ENCODE measurements around the gene KIFBP. TPM values are rescaled to one million over a fixed set of nuclear protein-coding genes. Genes with fewer than 3 reads are reported as not detected.
A peak's percentile ranks its signal among the peaks of the same experiment; 100 is the strongest.

KIFBP gene
- total and polyA plus RNA-seq, 9 of the 15 experiments (the other 6 are each of a cell fraction or from before 2014, with no cell fraction given): 5.6 to 23.2 (median 14.8) TPM

- intact Hi-C loops (cut with micrococcal nuclease): loop anchor here (10.0 kb wide), 1 partner anchor 219 kb away; no protein-coding TSS in a partner anchor
- H3K9me3 ChIP-seq (replicated peaks; ENCODE audit: control insufficient read depth, insufficient read depth, low read depth, low read length): no peaks in the 10 kb centered on the region
- no peaks in the 10 kb centered on the region for H3K27me3 ChIP-seq (ENCODE audit: control insufficient read depth in 2 of 2, insufficient read depth in 2 of 2, low read length in 2 of 2)
- no peak overlapping the region for H3K27ac ChIP-seq (ENCODE audit: extremely low read depth, low read depth, low read length)
- CTCF ChIA-PET (ENCODE audit: low intra/inter-chr PET ratio): no interaction called here
- TF ChIP-seq RBM22 (IDR thresholded peaks at IDR 0.05; ENCODE audit: low read depth, low read length, poor library complexity, severe bottlenecking) (peak; percentile 20), POLR2AphosphoS5 (IDR thresholded peaks at IDR 0.05; ENCODE audit: control insufficient read depth, insufficient read depth, low read depth, low read length) (peak; percentile 53), STAT5B (CRISPR knock-in tag; IDR thresholded peaks at IDR 0.05) (no peak), POLR2A (conservative IDR thresholded peaks at IDR 0.05) (0 out of 2 replicates have a peak, but pooled peaks have one; percentile 39), ELF2 (CRISPR knock-in tag; IDR thresholded peaks at IDR 0.05) (no peak), MYNN (IDR thresholded peaks at IDR 0.05) (no peak), MYNN (CRISPR knock-in tag; IDR thresholded peaks at IDR 0.05) (no peak), PHB2 (IDR thresholded peaks at IDR 0.05; ENCODE audit: low read depth) (no peak)
- TF ChIP-seq, protein P1, sequence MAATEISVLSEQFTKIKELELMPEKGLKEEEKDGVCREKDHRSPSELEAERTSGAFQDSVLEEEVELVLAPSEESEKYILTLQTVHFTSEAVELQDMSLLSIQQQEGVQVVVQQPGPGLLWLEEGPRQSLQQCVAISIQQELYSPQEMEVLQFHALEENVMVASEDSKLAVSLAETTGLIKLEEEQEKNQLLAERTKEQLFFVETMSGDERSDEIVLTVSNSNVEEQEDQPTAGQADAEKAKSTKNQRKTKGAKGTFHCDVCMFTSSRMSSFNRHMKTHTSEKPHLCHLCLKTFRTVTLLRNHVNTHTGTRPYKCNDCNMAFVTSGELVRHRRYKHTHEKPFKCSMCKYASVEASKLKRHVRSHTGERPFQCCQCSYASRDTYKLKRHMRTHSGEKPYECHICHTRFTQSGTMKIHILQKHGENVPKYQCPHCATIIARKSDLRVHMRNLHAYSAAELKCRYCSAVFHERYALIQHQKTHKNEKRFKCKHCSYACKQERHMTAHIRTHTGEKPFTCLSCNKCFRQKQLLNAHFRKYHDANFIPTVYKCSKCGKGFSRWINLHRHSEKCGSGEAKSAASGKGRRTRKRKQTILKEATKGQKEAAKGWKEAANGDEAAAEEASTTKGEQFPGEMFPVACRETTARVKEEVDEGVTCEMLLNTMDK (IDR thresholded peaks at IDR 0.05; ENCODE audit: borderline replicate concordance, insufficient read depth, low read depth, low read length, poor library complexity, severe bottlenecking): no peak
- TF ChIP-seq, protein P2, sequence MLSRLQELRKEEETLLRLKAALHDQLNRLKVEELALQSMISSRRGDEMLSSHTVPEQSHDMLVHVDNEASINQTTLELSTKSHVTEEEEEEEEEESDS (CRISPR knock-in tag; IDR thresholded peaks at IDR 0.05): no peak
- H3K4me3 ChIP-seq: no peak overlapping the region
- POLR2A ChIA-PET: interaction anchor here (0.6 to 10.0 kb wide), 5 partner anchors 10 to 1398 kb away, joined by 3 to 99 read pairs (median 10); partner anchors contain the start of gene DDX21
- in situ Hi-C loops (cut with MboI): no loop called here
- FAIRE-seq: peak; percentile 51
- H3K4me1 ChIP-seq (replicated peaks in 1 of 2; ENCODE audit: control insufficient read depth in 2 of 2, insufficient read depth in 2 of 2, low read length in 2 of 2): no peaks in the 10 kb centered on the region
- H3K4me2 ChIP-seq (ENCODE audit: insufficient read depth, low read length): no peak overlapping the region
- H2AFZ ChIP-seq (ENCODE audit: low read depth, low read length): no peak overlapping the region
- DNase-seq (ENCODE audit: extremely low read depth in 1 of 4, low spot score in 3 of 4): no peak
- 0 out of 2 replicates have a peak, but pooled peaks cover 5% of the 10 kb centered on the region for H4K20me1 ChIP-seq (replicated peaks; ENCODE audit: control insufficient read depth, insufficient read depth, low read length)
- H3K9ac ChIP-seq (ENCODE audit: insufficient read depth in 1 of 2, low read depth in 2 of 2, low read length in 2 of 2): no peak overlapping the region
- BruUV-seq (replicated peaks): TSS peak; percentile 5
- peaks cover 47% of the 10 kb centered on the region for H3K79me2 ChIP-seq (ENCODE audit: control insufficient read depth, insufficient read depth, low read length)
- peaks cover 100% of the 10 kb centered on the region for H3K36me3 ChIP-seq (ENCODE audit: control insufficient read depth, insufficient read depth, low read length)
- H3K9me1 ChIP-seq (ENCODE audit: control insufficient read depth, insufficient read depth, low read length): no peaks in the 10 kb centered on the region
- WGBS (ENCODE audit: insufficient coverage, low coverage, missing lambda C conversion rate): 76% methylated on average over 5 of the region's 5 CpGs
- ATAC-seq: no peak
Observed at GRCh38 chr10:68973975-68974374, 14.6 kb upstream of the KIFBP start.

All from K562 (cell line).